GM19099 (cell line): ENCODE measurements around the gene RPL4.

Experiments used
- POLR2A ChIP-seq: IDR thresholded peaks from 3 replicates; pipeline ENCODE4 v1.6.1; 2011; ENCODE audit warnings: low read depth; ENCODE audit not compliant: insufficient read length; ENCODE audit errors: extremely low read depth

Gene RPL4

GRCh38 chr15:66496951-66497501 lies 7.6 kb downstream of the RPL4 start:
- no peak for TF ChIP-seq POLR2A

GRCh38 chr15:66494262-66494661 lies 10.4 kb downstream of the RPL4 start:
- TF ChIP-seq POLR2A, result no peak

- no peak for TF ChIP-seq POLR2A
These were observed 12.8 kb downstream of the RPL4 start for GRCh38 chr15:66491846-66492245.

GRCh38 chr15:66489179-66489791 lies 15.4 kb downstream of the RPL4 start:
- TF ChIP-seq POLR2A, result no peak

GRCh38 chr15:66488525-66488924 lies 16.1 kb downstream of the RPL4 start:
- no peak for TF ChIP-seq POLR2A

- no peak for TF ChIP-seq POLR2A
These were observed 17.8 kb downstream of the RPL4 start for GRCh38 chr15:66486887-66487286.

GRCh38 chr15:66484539-66485112 lies 20.0 kb downstream of the RPL4 start:
- TF ChIP-seq POLR2A, result no peak

GRCh38 chr15:66483131-66483566 lies 21.5 kb downstream of the RPL4 start:
- no peak for TF ChIP-seq POLR2A

GRCh38 chr15:66482539-66482938 lies 22.1 kb downstream of the RPL4 start:
- TF ChIP-seq POLR2A, result no peak

- no peak for TF ChIP-seq POLR2A
These were observed 23.4 kb downstream of the RPL4 start for GRCh38 chr15:66481107-66481856.

GRCh38 chr15:66480267-66480666 lies 24.4 kb downstream of the RPL4 start:
- TF ChIP-seq POLR2A, result no peak

- TF ChIP-seq POLR2A, result no peak
These were observed 27.6 kb downstream of the RPL4 start for GRCh38 chr15:66477011-66477410.

- TF ChIP-seq POLR2A, result no peak
These were observed 28.1 kb downstream of the RPL4 start for GRCh38 chr15:66476535-66476934.

GRCh38 chr15:66474963-66475362 lies 29.7 kb downstream of the RPL4 start:
- TF ChIP-seq POLR2A, result no peak

- no peak for TF ChIP-seq POLR2A
These were observed 30.5 kb downstream of the RPL4 start for GRCh38 chr15:66474135-66474534.
